Omental fat pad (tissue), 4 donors: ENCODE measurements around the gene SLC25A24. TPM values are rescaled to one million over a fixed set of nuclear protein-coding genes. Genes with fewer than 3 reads are reported as not detected.
"Not testable (repeated sequence)": the region's sequence is repeated elsewhere in the genome, so short reads cannot be mapped to it uniquely, and the experiment has no call there.

Experiments used
- ATAC-seq: fragments of 150-250 bp; one replicate; pipeline ENCODE4 v1.9.1; 2016; ENCODE audit warnings: mild to moderate bottlenecking, moderate library complexity; ENCODE audit not compliant: low FRiP score
- DNase-seq: peaks from one replicate; pipeline ENCODE4 v3.0.0-alpha.2; 2019; ENCODE audit warnings: low spot score
- CTCF ChIP-seq, 3 donors: fragments of 450-650 bp; IDR thresholded peaks; one replicate each; pipeline ENCODE4 v1.5.1; 2016 to 2017; ENCODE audit warnings: antibody characterized with exemption in 3 of 3, mild to moderate bottlenecking in 3 of 3, moderate library complexity in 2 of 3
- total RNA-seq, 4 donors: library from RNA; depleted of rRNA; stranded (reverse); fragments of >200 nt; gene quantifications; one replicate each; pipeline ENCODE4 v1.1.0, GENCODE V29; 2016

The SLC25A24 gene
- total RNA-seq, 4 donors from 2014 or later = 25.8 to 46.0 (median 41.6) TPM

- DNase-seq = no peak
- no peak for ATAC-seq
- TF ChIP-seq CTCF (IDR thresholded peaks at IDR 0.05) = no peak
Observed at GRCh38 chr1:108182959-108183700, 17.0 kb downstream of the SLC25A24 start.

GRCh38 chr1:108179018-108179417 lies 21.1 kb downstream of the SLC25A24 start:
- ATAC-seq (no peak), DNase-seq (no peak)
- TF ChIP-seq CTCF (IDR thresholded peaks at IDR 0.05) = no peak

GRCh38 chr1:108162409-108162808 lies 37.7 kb downstream of the SLC25A24 start:
- not testable (repeated sequence) for ATAC-seq, DNase-seq

GRCh38 chr1:108159951-108160350 lies 40.2 kb downstream of the SLC25A24 start:
- ATAC-seq, DNase-seq: not testable (repeated sequence)

GRCh38 chr1:108158893-108159453 lies 41.2 kb downstream of the SLC25A24 start:
- ATAC-seq (no peak), DNase-seq (no peak)
- TF ChIP-seq CTCF (IDR thresholded peaks at IDR 0.05) = no peak

GRCh38 chr1:108154314-108154713 lies 45.8 kb downstream of the SLC25A24 start:
- DNase-seq (no peak), ATAC-seq (no peak)
- TF ChIP-seq CTCF (IDR thresholded peaks at IDR 0.05) = no peak

- ATAC-seq (no peak), DNase-seq (no peak)
- no peak for TF ChIP-seq CTCF (IDR thresholded peaks at IDR 0.05)
Observed at GRCh38 chr1:108152782-108153222, 47.3 kb downstream of the SLC25A24 start.

- no peak for TF ChIP-seq CTCF (IDR thresholded peaks at IDR 0.05)
- ATAC-seq = no peak
Observed at GRCh38 chr1:108151548-108151947, 48.6 kb downstream of the SLC25A24 start.

More at GRCh38 chr1:108151548-108151947, 48.6 kb downstream of the SLC25A24 start:
- no peak for DNase-seq
